CD14-positive monocyte (primary cell): ENCODE measurements around the gene KLK3. TPM values are rescaled to one million over a fixed set of nuclear protein-coding genes. Genes with fewer than 3 reads are reported as not detected.

ENCODE experiments used
- DNase-seq, 3 donors: peaks; one replicate each; pipeline ENCODE4 v3.0.0-alpha.2; 2011 to 2022
- H2AFZ ChIP-seq: 2 replicates; pipeline ENCODE4 v1.6.0; 2012; ENCODE audit warnings: mild to moderate bottlenecking, low read depth, low read length, inconsistent platforms; ENCODE audit not compliant: insufficient read depth, poor library complexity, severe bottlenecking
- H3K27ac ChIP-seq, 2 donors: 1 replicate in 1 of 2; 2 replicates in 1 of 2; pipeline ENCODE4 v1.5.1; 2012 to 2013; ENCODE audit warnings: low read length in 2 of 2, control low read depth in 1 of 2, inconsistent platforms in 1 of 2, low read depth in 1 of 2, mild to moderate bottlenecking in 1 of 2
- H3K27me3 ChIP-seq, 2 donors: one replicate each; pipeline versions ENCODE4 v1.6.0 to v1.6.1; 2011 to 2013; ENCODE audit warnings: low read length in 2 of 2; ENCODE audit not compliant: control insufficient read depth in 2 of 2, insufficient read depth in 2 of 2
- H3K36me3 ChIP-seq, 2 donors: replicated peaks in 1 of 2; 1 replicate in 1 of 2; 2 replicates in 1 of 2; pipeline versions ENCODE4 v1.5.1 to v1.6.1; 2012 to 2013; ENCODE audit warnings: low read length in 2 of 2, control low read depth in 1 of 2, inconsistent platforms in 1 of 2, mild to moderate bottlenecking in 1 of 2; ENCODE audit not compliant: insufficient read depth in 2 of 2, control insufficient read depth in 1 of 2
- H3K4me1 ChIP-seq, 2 donors: 1 replicate in 1 of 2; 2 replicates in 1 of 2; pipeline versions ENCODE4 v1.5.1 to v1.6.1; 2012 to 2013; ENCODE audit warnings: low read length in 2 of 2, control low read depth in 1 of 2, inconsistent platforms in 1 of 2, mild to moderate bottlenecking in 1 of 2, moderate library complexity in 1 of 2; ENCODE audit not compliant: insufficient read depth in 2 of 2, control insufficient read depth in 1 of 2
- H3K4me2 ChIP-seq: replicated peaks from 2 replicates; pipeline ENCODE3; 2012; ENCODE audit warnings: low read length, moderate library complexity, mild to moderate bottlenecking; ENCODE audit not compliant: poor library complexity, severe bottlenecking; ENCODE audit errors: extremely low read depth
- H3K4me3 ChIP-seq, 3 experiments: fragments of 200-600 bp in 1 of 3; sonication (generic) in 1 of 3; replicated peaks in 1 of 3; 1 replicate in 2 of 3; 2 replicates in 1 of 3; pipeline ENCODE4 v1.5.1; 2011 to 2013; ENCODE audit warnings: low read length in 3 of 3, mild to moderate bottlenecking in 3 of 3, control low read depth in 2 of 3, low read depth in 2 of 3, inconsistent platforms in 1 of 3, moderate library complexity in 1 of 3
- H3K79me2 ChIP-seq: 2 replicates; pipeline ENCODE4 v1.6.0; 2012; ENCODE audit warnings: mild to moderate bottlenecking, control low read depth, inconsistent platforms, low read length, moderate library complexity; ENCODE audit not compliant: insufficient read depth
- H3K9ac ChIP-seq: 2 replicates; pipeline ENCODE4 v1.6.0; 2017; ENCODE audit warnings: low read length, mild to moderate bottlenecking; ENCODE audit not compliant: insufficient read depth, poor library complexity, severe bottlenecking
- H3K9me3 ChIP-seq, 2 donors: replicated peaks in 1 of 2; 1 replicate in 1 of 2; 2 replicates in 1 of 2; pipeline versions ENCODE4 v1.5.1 to v1.6.1; 2012 to 2013; ENCODE audit warnings: low read length in 2 of 2, control low read depth in 1 of 2; ENCODE audit not compliant: control insufficient read depth in 1 of 2, insufficient read depth in 1 of 2
- H4K20me1 ChIP-seq: 2 replicates; pipeline ENCODE4 v1.6.0; 2012; ENCODE audit warnings: mild to moderate bottlenecking, low read length, control low read depth, moderate library complexity; ENCODE audit not compliant: insufficient read depth
- H3K27ac Mint-ChIP-seq, 7 donors: one replicate each; pipeline ENCODE4 v1.8.0; 2020; ENCODE audit warnings: mild to moderate bottlenecking in 7 of 7, mixed read lengths in 7 of 7, moderate library complexity in 6 of 7, inconsistent platforms in 2 of 7
- H3K27me3 Mint-ChIP-seq, 3 donors: one replicate each; pipeline ENCODE4 v1.8.0; 2021 to 2022; ENCODE audit warnings: low read depth in 3 of 3, mild to moderate bottlenecking in 3 of 3, mixed read lengths in 3 of 3, moderate library complexity in 3 of 3, inconsistent platforms in 1 of 3
- H3K36me3 Mint-ChIP-seq, 2 donors: one replicate each; pipeline ENCODE4 v1.8.0; 2020; ENCODE audit warnings: mixed read lengths in 2 of 2, inconsistent platforms in 1 of 2, mild to moderate bottlenecking in 1 of 2
- H3K4me1 Mint-ChIP-seq: one replicate; pipeline ENCODE4 v1.8.0; 2020; ENCODE audit warnings: mild to moderate bottlenecking, mixed read lengths
- H3K4me3 Mint-ChIP-seq, 2 donors: one replicate each; pipeline ENCODE4 v1.8.0; 2020; ENCODE audit warnings: mild to moderate bottlenecking in 2 of 2, mixed read lengths in 2 of 2, moderate library complexity in 1 of 2
- H3K9me3 Mint-ChIP-seq, 7 donors: one replicate each; pipeline ENCODE4 v1.8.0; 2020 to 2022; ENCODE audit warnings: mixed read lengths in 7 of 7, mild to moderate bottlenecking in 6 of 7, moderate library complexity in 6 of 7, inconsistent platforms in 2 of 7
- WGBS: methylation state at CpG from one replicate; pipeline ENCODE4 v1.1.5; 2013; ENCODE audit warnings: missing lambda C conversion rate; ENCODE audit not compliant: insufficient coverage; 5-methylcytosine and 5-hydroxymethylcytosine counted together
- intact Hi-C, 2 donors: fragments of 100-400 bp; cut with micrococcal nuclease; formaldehyde crosslinking; loops; one replicate each; pipeline versions ENCODE4 v1.15.0 to v1.15.1; 2023
- polyA plus RNA-seq, 3 donors: library from polyadenylated mRNA; depleted of rRNA in 1 of 3; unstranded in 2 of 3; stranded (reverse) in 1 of 3; fragments of 300-500 nt in 2 of 3; fragments of >200 nt in 1 of 3; fragmentation: Illumina TruSeq in 2 of 3; gene quantifications; 1 replicate in 2 of 3; 2 replicates in 1 of 3; pipeline ENCODE4 v1.2.3, GENCODE V29; 2012 to 2021
- TF ChIP-seq, protein P1 (sequence below): fragments of 200-600 bp; IDR thresholded peaks from one replicate; pipeline ENCODE4 v1.8.0; 2022; ENCODE audit warnings: antibody characterized with exemption, mild to moderate bottlenecking

KLK3 gene
- polyA plus RNA-seq, 3 donors: not detected

DNA sequence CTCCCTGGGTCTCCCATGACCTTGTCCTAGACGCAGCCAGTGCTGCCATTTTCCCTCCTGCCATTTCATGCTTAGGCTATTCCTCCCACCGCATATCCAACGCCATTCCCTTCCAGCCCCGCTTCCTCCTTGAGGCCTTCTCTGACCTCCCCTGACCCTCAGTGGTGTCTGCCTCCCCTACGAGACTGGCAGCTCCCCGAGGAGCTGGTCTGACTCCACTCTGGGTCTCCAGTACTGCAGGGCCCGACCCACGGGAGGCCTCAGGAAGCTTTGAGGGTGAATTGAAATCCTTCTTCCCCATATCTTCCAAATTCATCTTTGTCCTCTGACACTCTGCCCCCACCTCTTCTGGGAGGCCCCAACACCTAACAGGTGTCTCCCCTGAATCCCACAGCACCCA lies 22.0 kb upstream of the KLK3 start:
- Histone ChIP-seq H2AFZ (no peak overlapping the region), H3K9ac (no peak overlapping the region), H3K27me3 (peaks cover 12 to 37% of the 10 kb centered on the region in 2 donors), H3K4me2 (no peak overlapping the region), H3K36me3 (no peaks in the 10 kb centered on the region), H3K4me3 (no peak overlapping the region), H3K9me3 (no peaks in the 10 kb centered on the region), H3K27ac (no peak overlapping the region), H4K20me1 (no peaks in the 10 kb centered on the region), H3K79me2 (no peaks in the 10 kb centered on the region), H3K4me1 (peaks cover 8 to 11% of the 10 kb centered on the region in 2 donors)
- intact Hi-C loops: no loop called here
- Mint-ChIP-seq H3K27ac (peak overlapping the region in 1 of 7 donors; percentile 62), H3K27me3 (peaks cover 46 to 62% (median 48%) of the 10 kb centered on the region in 3 donors), H3K4me1 (peaks cover 13% of the 10 kb centered on the region), H3K36me3 (peaks cover 0 to 2% of the 10 kb centered on the region in 2 donors), H3K4me3 (no peak overlapping the region), H3K9me3 (peaks cover 0 to 8% (median 0%) of the 10 kb centered on the region in 7 donors)
- no peak for DNase-seq
- TF ChIP-seq, protein P1, sequence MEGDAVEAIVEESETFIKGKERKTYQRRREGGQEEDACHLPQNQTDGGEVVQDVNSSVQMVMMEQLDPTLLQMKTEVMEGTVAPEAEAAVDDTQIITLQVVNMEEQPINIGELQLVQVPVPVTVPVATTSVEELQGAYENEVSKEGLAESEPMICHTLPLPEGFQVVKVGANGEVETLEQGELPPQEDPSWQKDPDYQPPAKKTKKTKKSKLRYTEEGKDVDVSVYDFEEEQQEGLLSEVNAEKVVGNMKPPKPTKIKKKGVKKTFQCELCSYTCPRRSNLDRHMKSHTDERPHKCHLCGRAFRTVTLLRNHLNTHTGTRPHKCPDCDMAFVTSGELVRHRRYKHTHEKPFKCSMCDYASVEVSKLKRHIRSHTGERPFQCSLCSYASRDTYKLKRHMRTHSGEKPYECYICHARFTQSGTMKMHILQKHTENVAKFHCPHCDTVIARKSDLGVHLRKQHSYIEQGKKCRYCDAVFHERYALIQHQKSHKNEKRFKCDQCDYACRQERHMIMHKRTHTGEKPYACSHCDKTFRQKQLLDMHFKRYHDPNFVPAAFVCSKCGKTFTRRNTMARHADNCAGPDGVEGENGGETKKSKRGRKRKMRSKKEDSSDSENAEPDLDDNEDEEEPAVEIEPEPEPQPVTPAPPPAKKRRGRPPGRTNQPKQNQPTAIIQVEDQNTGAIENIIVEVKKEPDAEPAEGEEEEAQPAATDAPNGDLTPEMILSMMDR: no peak
- 65% methylated on average over 4 of the region's 8 CpGs for WGBS

DNA sequence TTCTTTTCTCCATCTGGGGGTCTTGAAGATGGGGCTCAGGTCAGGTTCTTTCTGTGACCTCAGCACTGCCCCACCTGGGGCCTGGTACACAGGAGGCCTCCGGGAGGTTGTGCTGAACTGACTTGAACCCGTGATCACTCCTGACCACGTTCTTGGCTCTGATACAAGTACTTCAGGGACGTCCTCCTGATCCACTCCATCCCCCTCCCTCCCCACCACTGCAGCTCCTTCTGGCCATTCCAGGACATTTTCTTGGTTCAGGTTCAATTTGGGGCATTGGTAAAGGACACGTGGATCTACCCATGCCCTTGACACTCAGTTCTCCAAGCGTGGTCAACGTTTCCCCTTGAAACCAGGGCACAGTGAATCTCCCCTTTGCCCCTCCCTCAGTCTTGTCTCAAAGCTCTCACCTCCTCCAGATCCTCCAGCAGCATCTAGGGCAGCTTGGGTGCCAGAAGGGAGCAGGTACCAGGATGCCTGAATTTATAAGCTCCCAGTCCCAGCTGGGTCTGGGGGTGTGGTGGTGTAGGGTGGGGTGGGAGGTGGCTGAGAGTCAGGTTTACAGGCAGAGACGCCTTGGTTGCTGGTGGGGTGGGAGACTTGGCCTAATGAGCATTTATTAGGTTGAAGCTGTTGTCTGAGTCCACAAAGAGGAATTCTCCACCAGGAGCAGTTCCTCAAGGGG lies 21.5 kb upstream of the KLK3 start, which contains the start of gene KLK15:
KLK15 (minus strand) TSS at position 458 of the 685 bp plus-strand sequence. CDS start 2,082 bp downstream, outside the sequence.
- no peak within 1 kb of the TSS for H2AFZ ChIP-seq
- H3K4me3 ChIP-seq: no peak within 1 kb of the TSS
- no peak within 1 kb of the TSS for H3K27ac ChIP-seq
- peaks cover 0 to 6% (median 0%) of the 10 kb centered on the region in 7 donors for H3K9me3 Mint-ChIP-seq
- H3K27ac Mint-ChIP-seq: peak within 1 kb of the TSS in 1 of 7 donors; percentile 62
- no peaks in the 10 kb centered on the region for H3K79me2 ChIP-seq
- H3K27me3 ChIP-seq: peaks cover 12 to 38% of the 10 kb centered on the region in 2 donors
- H3K9ac ChIP-seq: no peak within 1 kb of the TSS
- TF ChIP-seq, protein P1: no peak
- H3K9me3 ChIP-seq: no peaks in the 10 kb centered on the region
- H4K20me1 ChIP-seq: no peaks in the 10 kb centered on the region
- DNase-seq: no peak
- H3K4me3 Mint-ChIP-seq: peak within 1 kb of the TSS in 1 of 2 donors; percentile 43
- peaks cover 49 to 67% (median 52%) of the 10 kb centered on the region in 3 donors for H3K27me3 Mint-ChIP-seq
- intact Hi-C loops: no loop called here
- H3K36me3 Mint-ChIP-seq: peaks cover 0 to 2% of the 10 kb centered on the region in 2 donors
- no peaks in the 10 kb centered on the region for H3K36me3 ChIP-seq
- 75% methylated on average over 8 of the region's 8 CpGs for WGBS
- H3K4me1 Mint-ChIP-seq: peaks cover 13% of the 10 kb centered on the region
- peaks cover 8 to 11% of the 10 kb centered on the region in 2 donors for H3K4me1 ChIP-seq
- H3K4me2 ChIP-seq: no peak within 1 kb of the TSS
